Stimulated activated CD4-positive, alpha-beta T cell treated with anti-CD3 and anti-CD28 coated beads, Interleukin-1b, Interleukin-23, amount 100 ng/mL, for 24 hours (primary cell): Measurements from ENCODE around the gene ADD1.
"Not testable (repeated sequence)": the region's sequence is repeated elsewhere in the genome, so short reads cannot be mapped to it uniquely, and the experiment has no call there.

ENCODE experiments used
- DNase-seq, 4 experiments: peaks; one replicate each; pipeline ENCODE4 v3.0.0-alpha.2; 2020; ENCODE audit warnings: low read depth in 4 of 4, low spot score in 1 of 4

The ADD1 gene

GRCh38 chr4:2932951-2933565 lies 89.4 kb downstream of the ADD1 start:
- no peak for DNase-seq

DNA sequence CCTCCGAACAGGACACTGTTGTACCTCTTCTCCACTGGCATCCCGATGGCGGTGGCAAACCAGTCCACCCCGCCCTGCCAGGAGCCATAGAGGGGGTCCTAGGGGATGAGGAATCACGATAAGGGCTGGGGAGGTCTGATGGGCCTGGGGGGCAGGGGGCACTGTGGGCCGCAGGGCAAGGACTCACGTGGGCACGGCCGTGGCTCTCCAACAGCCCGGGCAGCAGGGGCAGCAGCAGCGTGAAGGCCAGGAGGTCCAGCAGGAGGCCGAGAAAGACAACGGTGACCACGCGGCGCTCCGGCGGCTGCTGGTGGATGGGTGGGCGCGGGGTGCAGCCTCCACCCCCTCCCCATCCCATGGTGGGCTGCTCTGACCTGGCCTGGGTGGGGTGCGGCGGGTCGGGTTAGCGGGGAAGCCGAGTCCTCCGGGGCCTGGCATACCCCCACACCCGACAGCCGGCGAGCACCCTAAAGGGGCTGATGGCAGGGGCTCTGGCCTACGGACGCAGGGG lies 90.0 kb downstream of the ADD1 start:
- DNase-seq, result no peak

DNA sequence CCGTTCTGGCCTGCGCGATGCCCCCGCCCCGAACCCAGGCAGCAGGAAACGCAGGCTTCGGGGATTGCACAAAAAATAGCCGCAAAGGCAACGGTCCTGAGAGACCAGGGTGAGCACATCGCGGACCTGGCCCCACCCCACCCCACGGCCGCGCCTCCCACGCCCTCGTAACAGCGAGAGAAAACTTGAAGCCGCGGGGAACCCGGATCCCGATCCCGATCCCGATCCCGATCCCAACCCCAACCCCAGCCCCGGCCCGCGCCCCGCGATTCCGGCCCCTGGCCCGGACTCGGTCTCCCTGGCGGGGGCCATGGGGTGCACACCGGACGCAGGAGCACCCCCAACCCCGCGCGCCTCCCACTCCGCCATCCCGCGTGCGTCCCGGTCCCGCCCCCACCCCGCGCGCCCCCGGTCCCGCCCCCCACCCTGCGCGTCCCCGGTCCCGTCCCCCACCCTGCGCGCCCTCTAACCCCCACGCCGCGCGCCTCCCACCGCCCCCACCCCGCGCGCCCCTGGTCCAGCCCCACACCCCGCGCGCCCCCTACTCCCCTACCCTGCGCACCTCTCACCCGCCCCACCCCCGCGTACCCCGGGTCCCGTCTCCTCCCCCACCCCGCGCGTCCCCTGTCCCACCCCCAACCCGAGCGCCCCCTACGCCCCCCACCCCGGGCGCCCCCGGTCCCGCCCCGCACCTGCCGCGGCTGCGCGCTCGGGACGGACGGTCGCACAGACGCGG lies 90.6 kb downstream of the ADD1 start:
- peak in 1 of 4 experiments; percentile 38 for DNase-seq

DNA sequence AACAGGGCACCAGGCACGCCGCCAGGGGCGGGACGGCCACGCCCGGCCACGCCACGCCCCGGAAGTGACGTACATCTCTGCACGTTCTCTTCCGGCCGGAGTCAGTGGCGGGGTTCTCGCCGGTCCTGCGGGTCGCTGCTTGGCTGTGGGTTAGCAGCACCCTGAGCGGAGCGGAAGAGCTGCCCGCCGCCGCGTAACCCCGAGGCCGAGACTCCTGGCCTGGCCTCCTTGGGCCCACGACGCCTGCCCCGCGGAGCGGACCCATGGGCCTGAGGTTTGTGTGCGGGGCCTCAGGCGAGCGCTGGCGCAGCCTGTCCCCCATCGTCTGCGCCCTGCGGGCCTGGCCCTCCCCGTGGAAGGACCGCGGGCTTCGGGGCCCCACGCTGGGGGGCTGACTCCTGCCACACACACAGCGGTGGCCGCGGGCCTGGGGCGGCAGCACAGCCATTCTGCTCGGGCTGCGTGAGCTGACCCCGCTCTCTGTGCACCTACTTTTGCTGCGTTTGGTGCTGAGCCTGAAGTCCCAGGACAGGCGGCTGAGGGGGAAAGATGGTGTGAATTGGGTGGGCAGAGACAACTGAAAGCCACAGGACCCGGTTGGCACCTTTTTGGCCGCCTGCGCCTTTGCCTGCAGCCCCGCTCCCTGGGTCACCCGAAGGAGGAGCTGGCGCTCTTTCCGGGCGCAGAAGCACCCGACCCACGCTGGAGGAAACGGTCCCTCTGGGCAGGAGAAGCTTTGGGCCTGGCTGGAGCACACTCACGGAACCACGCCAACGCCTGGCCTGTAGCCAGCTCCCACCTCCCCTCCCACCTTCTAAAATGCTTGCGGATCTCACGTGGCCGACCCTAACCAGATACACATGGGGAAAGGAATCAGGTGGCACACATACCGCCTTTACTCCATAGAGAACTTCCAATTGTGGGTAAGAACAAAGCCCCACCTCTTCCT lies 91.4 kb downstream of the ADD1 start:
- DNase-seq, result peak; percentile 97 to 99 (median 98)

DNA sequence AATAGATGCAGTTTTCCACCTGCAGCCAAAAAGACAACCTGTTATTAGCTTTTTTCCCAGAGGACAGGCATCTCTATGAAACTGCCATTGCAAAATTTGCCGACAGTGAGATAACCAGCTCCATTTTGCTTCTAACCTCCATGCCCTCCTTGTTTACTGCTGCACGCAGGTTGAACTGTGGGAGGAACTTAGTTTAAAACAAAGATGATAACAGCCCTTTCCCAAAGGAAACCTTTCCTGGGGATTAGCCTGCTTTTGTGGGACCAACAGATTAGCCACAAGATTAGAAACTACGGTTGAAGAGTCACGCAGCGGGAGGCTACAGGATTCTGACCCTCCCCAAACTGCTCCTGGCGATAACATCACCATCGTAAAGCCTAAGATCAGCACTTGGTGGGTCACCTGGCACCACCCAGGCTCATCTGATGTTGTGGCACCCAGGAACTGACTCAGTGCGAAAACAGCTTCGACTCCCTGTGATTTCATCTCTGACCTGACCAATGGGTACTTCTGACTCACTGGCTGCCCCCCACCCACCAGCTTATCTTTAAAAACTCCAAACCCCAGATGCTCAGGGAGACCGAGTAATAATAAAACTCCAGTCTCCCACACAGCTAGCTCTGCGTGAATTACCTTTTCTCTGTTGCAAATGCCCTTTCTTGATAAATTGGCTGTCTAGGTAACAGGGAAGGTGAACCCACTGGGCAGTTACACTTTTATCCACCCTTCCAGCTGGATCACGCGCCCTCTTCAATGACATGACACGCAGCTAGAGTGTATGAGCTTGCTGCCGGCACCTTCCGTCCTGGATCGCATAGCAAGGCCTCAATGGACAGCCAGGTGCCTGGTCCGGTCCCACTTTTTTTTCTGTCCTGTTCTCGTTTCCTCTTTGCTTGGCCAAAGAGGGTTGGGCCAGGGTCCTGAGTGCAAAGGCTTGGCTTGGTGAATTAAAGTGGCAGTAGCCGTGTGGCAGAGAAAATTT lies 92.4 kb downstream of the ADD1 start:
- DNase-seq, result peak in 3 of 4 experiments; percentile 41 to 74 (median 41)

GRCh38 chr4:2936773-2937145 lies 93.1 kb downstream of the ADD1 start:
- DNase-seq, result peak in 1 of 4 experiments; percentile 50

DNA sequence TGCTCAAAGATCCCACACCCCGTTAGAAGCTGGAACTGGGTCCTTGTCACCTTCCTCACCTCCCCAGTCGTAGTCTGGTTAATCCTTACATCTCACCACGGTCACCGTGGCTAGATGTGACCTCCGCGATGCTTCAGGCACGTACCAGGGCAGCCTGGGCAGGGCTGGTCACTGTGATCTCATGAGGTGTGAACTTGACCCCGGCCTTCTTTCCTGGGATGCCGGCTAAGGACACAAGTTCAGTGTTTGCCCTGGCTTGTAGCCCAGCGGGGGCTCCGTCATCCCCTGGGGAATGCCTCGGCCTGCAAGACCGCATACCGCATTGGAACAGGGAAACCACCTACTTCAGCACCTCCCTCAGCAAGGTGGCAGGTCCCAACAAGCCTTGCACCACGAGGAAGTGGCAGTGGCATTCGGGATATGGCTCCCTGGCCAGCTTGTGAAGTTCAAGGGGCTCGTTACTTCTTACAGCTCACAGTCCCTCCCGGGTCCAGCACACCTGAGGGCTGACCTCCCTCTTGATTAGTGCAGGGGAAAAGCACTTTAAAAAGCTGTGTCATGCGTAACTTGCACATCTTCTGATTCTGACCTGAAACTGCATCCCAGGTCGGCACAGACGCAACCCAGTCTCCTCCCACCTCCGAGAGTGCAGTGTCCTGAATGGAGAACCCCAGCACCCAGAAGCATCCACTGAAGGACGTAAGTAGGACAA lies 93.7 kb downstream of the ADD1 start:
- DNase-seq, result no peak

DNA sequence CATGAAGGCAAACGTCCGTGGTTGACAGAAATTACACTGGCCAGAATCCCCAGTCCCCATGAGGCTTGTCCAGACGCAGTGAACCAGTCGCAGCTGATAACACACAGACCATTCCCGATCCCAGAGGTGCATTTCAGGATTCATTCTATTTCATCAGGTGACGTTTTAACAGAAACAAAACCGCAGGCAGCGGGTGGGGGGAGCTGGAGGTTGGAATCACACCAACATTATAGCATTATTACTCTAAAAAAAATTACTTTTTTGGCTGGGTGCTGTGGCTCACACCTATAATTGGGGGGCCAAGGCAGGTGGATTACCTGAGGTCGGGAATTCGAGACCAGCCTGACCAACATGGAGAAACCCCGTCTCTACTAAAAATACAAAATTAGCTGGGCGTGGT lies 94.3 kb downstream of the ADD1 start:
- DNase-seq, result no peak

DNA sequence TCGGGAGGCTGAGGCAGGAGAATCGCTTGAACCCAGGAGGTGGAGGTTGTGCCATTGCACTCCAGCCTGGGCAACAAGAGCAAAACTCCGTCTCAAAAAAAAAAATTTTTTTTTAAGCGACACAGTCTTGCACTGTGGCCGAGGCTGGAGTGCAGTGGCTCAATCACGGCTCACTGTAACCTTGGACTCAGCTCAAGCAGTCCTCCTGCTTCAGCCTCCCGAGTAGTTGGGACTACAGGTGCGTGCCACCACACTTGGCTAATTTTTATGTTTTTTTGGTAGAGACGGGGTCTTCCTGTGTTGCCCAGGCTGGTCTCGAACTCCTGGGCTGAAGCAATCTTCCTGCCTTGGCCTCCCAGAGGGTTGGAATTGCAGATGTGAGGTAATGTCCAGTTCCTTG lies 94.8 kb downstream of the ADD1 start:
- DNase-seq, result not testable (repeated sequence)

DNA sequence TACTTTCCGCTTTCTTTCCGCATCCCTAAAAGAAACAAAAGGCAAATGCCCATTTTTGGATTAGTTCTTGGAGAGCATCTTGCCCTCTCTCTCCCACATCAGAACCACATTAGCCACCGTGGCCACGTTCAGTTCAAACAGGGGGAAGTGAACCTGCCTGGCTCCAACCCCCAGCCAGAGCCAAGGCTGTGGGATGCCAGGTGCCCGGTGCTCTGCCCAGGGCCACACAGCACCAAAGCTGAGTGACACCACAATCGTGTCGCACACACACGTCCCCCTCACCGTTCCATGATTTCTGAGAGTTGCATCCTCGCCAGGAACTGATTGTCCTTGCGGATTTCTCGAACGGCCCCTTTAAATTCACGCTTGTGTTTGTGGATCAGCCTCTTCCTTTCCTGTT lies 95.3 kb downstream of the ADD1 start:
- DNase-seq, result no peak

DNA sequence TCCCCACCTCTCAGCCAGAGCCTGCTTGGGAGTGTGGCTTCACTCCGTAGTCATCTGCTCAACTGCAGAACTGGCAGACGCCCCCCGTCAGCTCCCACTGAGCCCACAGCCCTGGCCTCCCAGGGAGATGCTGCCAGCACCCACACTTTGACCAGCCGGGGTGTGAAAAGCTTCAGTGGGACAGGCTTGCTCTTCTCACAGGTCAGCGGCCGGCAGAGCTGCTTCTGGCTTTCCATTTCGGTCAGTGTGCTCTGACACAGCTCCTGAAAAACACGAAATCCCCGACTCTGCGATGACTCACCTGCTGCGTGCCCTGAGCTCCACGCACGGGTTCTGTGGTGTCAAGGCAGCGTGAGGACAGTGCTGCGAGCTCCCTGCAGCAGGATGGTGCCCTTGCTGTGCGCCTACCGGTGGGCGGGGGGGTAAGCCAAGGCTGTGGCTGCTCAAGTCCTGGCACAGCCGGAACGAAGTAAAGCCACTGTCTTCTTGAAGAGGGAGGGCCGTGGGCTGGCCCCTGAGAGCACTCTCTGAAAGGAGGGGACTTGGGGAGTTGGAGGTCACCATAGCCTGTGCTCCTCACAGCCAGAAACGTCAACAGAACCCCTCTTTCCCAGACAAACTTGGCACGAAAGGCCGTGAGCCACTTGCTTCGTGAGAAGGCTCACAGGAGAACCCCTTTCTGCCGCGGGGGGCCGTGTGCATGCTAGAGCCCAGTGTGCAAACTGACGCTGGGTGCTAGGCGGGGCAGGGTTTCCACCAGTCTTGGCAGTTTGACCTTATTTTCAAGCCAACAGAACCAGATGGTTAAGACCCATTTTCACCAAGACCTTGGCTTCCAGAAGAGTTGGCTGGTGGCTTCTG lies 96.0 kb downstream of the ADD1 start:
- no peak for DNase-seq

GRCh38 chr4:2940267-2941137 lies 96.9 kb downstream of the ADD1 start:
- no peak for DNase-seq

DNA sequence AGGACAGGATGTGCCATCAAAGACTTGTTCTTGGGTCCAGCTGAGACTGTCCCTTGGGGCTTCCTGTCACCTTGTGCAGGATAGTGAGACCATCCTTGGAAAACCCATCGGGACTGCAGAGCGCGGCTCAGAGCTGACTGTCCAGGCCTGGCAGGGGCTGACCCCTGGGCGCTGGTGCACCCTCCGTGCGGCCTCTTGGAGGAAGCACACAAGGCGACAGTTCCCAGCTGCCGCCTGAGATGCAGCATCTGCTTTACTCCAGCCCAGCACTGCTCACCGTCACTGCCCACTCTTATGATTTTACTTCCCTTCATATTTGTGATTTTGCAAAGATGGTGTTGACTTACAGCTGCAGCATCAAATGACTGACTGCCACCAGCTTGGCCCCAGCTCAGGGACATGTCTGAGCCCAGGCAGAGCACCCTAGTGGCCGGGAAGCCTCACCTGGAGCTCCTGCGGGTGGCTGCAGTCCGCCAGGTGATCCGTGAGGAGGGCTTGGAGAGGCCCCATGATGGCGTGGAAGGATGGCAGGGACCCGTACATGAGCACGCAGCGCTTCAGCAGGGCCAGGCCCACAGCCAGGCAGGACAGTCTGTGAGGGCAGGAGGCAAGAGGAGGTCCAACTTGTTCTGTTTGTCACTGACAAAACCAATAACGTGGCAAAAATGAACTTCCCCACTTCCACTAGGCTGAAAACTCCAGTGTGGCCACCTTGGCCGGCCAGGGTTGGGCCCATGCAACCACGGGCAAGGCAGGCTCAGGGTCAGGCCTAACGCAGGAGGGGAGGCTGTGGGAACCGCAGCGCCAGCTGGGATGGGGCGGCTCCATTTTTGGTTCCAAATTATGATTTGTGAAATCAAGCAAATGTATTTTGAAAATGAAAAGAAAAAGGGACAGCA lies 97.7 kb downstream of the ADD1 start:
- no peak for DNase-seq

DNA sequence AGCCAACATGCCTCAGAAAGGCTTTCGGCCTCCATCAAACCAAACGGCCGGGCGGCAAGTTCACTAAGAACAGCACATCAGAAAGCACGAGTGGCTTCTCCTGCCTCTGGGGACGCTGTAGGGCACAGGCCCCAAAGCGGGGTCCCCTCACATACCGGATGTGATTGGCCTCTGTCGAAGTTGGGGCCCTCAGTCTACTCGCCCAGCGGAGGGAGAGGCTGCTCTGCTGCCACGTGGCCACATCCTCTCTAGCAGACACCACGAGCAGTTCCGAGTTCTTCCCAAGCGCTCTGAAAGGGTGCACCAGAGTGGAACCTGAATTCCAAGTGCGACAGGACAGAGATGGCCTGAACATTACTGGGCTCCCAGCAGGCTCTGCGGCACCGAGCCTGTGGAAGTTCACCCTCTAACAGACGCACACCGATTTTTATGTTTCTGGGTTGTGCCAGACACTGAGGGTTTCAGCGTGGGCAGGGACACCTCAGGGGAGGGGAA lies 98.4 kb downstream of the ADD1 start:
- DNase-seq, result no peak

GRCh38 chr4:2942532-2943363 lies 99.1 kb downstream of the ADD1 start:
- DNase-seq, result no peak
